GM18909 (cell line): ENCODE measurements around the gene AIFM1.

Source experiments
- ATAC-seq: cut with Tn5 transposase; IDR thresholded peaks from one replicate; pipeline ENCODE4 v1.9.1; 2021; ENCODE audit warnings: mild to moderate bottlenecking; ENCODE audit not compliant: unreplicated experiment, poor library complexity

The AIFM1 gene

DNA sequence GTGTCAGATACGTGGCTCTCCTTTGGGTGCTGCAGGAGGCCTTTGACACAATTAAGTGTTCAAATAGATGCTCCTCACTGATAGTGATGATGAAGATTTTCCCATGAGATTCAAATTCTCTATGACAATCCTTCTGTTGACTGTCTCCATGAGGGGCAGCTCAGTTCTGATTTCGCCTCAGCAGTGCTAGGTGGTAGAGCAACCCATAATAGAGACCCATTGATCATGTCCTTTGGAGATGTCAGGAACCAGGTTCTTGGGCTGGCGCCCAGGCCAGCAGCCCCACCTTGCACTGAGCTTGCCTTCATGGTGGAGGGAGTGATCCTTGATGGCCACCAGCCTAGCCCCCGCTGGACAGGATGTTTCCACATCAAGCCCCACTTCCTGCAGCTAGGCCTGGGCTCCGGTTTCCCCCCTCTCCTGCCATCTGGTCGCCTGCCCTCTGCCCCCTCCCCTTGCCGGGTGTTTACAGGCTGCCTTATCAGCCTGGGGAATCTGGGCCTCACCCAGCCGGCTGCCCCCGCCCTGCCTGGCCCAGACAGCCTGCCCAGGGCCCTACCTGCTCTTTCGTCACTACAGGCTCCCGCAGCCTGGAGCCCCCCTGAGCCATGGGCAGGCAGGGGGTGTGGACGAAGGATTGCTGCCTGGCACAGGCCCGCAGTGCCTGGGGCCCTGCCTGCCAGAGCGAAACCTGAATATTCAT, 68.0 kb downstream of the AIFM1 start:
- ATAC-seq = no peak

- no peak for ATAC-seq
Observed at GRCh38 chrX:130095249-130096030, 70.2 kb downstream of the AIFM1 start.

DNA sequence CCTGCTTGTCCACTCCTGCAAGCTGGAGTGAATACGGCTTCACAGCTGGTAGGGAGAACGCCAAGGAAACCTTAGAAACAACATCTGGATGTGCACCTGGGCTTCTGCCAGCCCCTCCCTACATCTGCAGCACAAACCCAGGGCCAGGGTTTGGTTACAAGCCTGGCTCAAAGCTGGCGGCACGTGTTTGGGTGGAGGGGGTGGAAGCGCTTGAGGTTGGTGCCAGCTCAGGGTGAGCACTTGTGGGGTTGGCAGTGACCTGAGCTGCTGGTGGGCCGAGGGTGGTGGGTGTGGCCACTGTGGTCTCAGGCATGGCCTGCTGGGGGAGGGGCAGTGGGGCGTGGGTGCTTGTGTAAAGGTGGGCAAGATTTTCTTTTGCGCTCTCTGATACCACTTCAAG, 70.9 kb downstream of the AIFM1 start:
- no peak for ATAC-seq

- no peak for ATAC-seq
Observed at GRCh38 chrX:130093271-130093670, 72.4 kb downstream of the AIFM1 start.

GRCh38 chrX:130091980-130092522, 73.6 kb downstream of the AIFM1 start:
- peak; percentile 99 for ATAC-seq

- ATAC-seq = no peak
Observed at GRCh38 chrX:130090364-130090763, 75.3 kb downstream of the AIFM1 start.

- ATAC-seq = peak; percentile 45
Observed at GRCh38 chrX:130086447-130087206, 79.0 kb downstream of the AIFM1 start.

DNA sequence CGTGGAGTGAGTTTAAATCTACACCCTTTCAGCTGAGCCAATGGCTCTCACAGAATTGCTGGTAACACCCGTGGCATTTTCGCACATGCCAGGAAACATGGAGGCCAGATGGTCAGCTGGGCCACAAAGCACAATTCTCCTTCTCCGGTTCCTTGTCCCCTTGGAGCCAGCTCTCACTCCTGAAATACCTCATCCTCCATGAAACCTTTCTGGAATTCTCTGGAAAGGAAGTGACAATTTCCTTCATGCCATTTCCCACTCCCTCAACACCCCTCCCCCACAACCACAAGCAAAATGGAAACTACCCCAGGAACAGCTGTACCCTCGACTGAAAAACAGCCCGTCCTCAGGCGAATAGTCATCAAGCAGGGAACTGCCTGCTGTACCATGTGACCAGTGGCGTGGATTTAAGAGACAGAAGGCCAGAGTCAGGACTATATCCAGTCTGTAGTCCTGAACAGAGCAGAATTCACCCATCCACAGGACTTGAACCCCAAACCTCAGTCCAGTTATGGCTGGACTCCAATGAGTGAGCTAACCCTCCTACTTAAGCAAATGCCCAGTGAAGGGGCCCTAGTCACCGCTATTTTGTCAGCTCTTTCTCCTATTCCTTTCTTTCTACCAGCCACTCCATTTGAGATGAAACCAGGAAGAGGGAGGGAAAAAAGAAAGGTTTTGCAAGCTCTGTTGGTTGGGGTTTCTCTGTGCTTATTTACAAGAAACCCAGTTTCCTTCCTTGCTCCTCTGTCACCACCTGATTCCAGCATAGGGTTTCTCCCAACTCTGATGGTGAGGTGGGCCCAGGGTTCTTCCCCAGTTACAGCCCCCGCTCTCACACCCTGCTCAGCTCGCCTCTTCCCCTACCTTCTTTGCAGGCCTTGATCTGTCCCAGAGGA, 79.8 kb downstream of the AIFM1 start:
- ATAC-seq = no peak

- peak; percentile 38 for ATAC-seq
Observed at GRCh38 chrX:130084631-130085237, 80.9 kb downstream of the AIFM1 start.

DNA sequence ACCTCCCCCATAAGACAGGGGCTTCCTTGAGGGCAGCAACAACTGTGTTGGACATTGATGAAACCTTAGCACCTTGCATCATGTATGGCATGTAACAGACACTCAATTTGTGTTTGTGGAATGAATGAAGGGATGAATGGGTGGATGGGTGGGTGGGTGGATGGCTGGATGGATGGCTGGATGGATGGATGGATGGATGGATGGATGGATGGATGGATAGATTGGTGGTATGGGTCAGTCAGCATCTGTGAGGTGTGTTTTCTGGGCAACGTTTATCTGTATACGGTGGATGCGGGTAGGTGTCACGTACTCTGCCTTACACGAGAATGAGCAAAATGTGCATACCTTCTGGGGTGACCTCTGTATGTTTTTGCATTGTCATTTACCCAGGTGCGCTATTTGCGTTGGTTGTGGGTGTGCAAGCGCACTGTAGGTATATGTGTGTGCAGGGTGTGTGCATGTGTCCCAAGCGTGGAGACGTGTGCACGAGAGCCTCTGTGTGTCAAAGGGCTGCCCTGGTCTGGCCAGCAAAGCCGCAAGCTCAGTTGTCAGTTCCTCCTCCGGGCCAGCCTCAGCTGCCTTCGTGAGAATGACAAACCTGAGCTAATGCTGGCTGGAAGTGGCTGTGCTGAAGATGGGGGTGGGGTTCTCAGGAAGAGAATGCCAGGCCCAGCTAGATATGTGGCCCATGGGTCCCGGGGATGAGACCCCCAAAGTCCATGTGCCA, 81.8 kb downstream of the AIFM1 start:
- peak; percentile 32 for ATAC-seq

DNA sequence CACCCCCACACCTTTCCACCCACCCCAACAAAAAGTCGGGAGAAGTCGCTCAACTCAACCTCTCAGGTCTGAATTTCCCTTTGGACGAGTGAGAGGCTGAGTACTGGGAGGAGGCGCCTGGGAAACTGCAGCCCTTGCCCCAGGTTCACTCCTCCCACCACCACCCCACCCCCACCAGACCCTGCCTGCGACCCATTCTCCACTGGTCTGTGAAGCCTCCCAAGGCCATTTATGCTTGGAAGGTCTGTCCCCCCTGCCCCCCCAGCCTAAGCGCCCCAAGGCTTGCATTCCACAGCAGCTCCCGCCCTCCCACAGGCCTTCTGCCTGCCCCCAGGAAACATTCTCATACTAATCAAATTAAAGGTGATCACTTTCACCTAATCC, 82.5 kb downstream of the AIFM1 start:
- ATAC-seq = no peak

GRCh38 chrX:130082244-130083106, 83.2 kb downstream of the AIFM1 start:
- peak; percentile 57 for ATAC-seq

GRCh38 chrX:130081421-130082045, 84.1 kb downstream of the AIFM1 start:
- no peak for ATAC-seq

DNA sequence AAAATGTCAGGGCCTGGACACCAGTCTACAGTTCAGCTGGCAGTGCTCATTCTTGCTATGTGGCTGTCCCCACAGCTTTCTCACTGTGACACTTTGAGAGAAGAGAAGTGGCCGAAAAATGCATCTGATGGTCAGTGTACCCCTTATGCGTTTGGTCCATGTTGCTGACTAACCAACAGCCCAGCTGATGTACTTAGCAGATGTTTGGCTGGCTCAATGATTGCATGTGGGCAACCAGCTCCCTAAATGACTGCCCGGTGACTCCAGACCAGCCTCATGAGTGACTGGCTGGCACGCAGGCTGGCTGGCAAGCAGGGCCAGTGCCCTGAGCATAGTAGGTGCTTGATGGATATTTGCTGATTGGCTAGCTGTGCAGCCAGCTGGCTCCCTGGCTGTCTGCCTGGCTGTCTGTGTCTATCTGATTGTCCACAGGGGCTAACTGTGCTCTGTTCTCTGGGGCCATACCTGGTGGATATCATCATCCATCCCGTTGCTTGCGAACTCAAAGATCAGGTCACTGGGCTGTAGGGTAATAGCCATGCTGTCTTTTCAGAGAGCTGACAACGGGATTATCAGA, 84.8 kb downstream of the AIFM1 start:
- no peak for ATAC-seq

- ATAC-seq = no peak
Observed at GRCh38 chrX:130079824-130080406, 85.7 kb downstream of the AIFM1 start.
